Thoracic aorta (tissue), 2 donors: Measurements from ENCODE around the gene RAPSN. TPM values are rescaled to one million over a fixed set of nuclear protein-coding genes. Genes with fewer than 3 reads are reported as not detected.
A peak's percentile ranks its signal among the peaks of the same experiment; 100 is the strongest.

Experiments used
- ATAC-seq: fragments of 150-250 bp; one replicate; pipeline ENCODE4 v1.8.0; 2017; ENCODE audit warnings: low read depth; ENCODE audit not compliant: insufficient number of reproducible peaks, low FRiP score
- DNase-seq: peaks from one replicate; pipeline ENCODE4 v3.0.0-alpha.2; 2020; ENCODE audit warnings: low spot score
- H3K27ac ChIP-seq, 2 donors: fragments of 200-600 bp; sonication (generic); 1 replicate in 1 of 2; 2 replicates in 1 of 2; pipeline ENCODE4 v1.5.1; 2016; ENCODE audit warnings: mild to moderate bottlenecking in 2 of 2, moderate library complexity in 2 of 2
- H3K27me3 ChIP-seq: fragments of 200-600 bp; sonication (generic); replicated peaks from 2 replicates; pipeline ENCODE4 v1.6.0; 2016; ENCODE audit warnings: mild to moderate bottlenecking; ENCODE audit not compliant: insufficient read depth
- H3K36me3 ChIP-seq: fragments of 200-600 bp; sonication (generic); one replicate; pipeline ENCODE4 v1.5.1; 2016
- H3K4me1 ChIP-seq, 2 donors: fragments of 200-600 bp; sonication (generic); 1 replicate in 1 of 2; 2 replicates in 1 of 2; pipeline versions ENCODE4 v1.5.1 to v1.6.0; 2016; ENCODE audit warnings: low read depth in 2 of 2, mild to moderate bottlenecking in 1 of 2; ENCODE audit not compliant: control insufficient read depth in 1 of 2
- H3K4me3 ChIP-seq: fragments of 200-600 bp; sonication (generic); 2 replicates; pipeline ENCODE4 v1.5.1; 2016; ENCODE audit warnings: mild to moderate bottlenecking
- H3K9me3 ChIP-seq: fragments of 200-600 bp; sonication (generic); 2 replicates; pipeline ENCODE4 v1.5.1; 2016
- total RNA-seq, 2 donors: library from RNA; depleted of rRNA; stranded (reverse); fragments of >200 nt; gene quantifications; one replicate each; pipeline versions ENCODE4 v1.1.0 to v1.2.3, GENCODE V29; 2016
- TF ChIP-seq, protein P1 (sequence below): fragments of 200-600 bp; sonication (generic); IDR thresholded peaks from one replicate; pipeline ENCODE4 v1.5.1; 2019; ENCODE audit warnings: antibody characterized with exemption

RAPSN gene
- total RNA-seq, 2 donors from 2014 or later: 0.41 TPM; not detected in 1

DNA sequence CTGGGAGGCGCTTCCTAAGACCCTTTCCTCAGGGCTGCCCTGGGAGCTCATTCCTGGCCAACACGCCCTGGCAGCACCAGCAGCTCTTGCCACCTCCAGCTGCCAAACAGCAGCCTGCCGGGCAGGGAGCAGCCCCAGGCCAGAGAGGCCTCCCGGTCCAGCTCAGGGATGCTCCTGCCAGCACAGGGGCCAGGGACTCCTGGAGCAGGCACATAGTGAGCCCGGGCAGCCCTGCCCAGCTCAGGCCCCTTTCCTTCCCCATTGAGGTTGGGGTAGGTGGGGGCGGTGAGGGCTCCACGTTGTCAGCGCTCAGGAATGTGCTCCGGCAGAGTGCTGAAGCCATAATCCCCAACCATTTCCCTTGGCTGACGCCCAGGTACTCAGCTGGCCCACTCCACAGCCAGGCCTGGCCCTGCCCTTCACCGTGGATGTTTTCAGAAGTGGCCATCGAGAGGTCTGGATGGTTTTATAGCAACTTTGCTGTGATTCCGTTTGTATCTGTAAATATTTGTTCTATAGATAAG is 32.9 kb downstream of the RAPSN start:
- H3K4me3 ChIP-seq: peak overlapping the region; percentile 23
- H3K27me3 ChIP-seq: no peaks in the 10 kb centered on the region
- DNase-seq: peak; percentile 80
- peak; percentile 89 for ATAC-seq
- H3K36me3 ChIP-seq: peaks cover 62% of the 10 kb centered on the region
- TF ChIP-seq, protein P1, sequence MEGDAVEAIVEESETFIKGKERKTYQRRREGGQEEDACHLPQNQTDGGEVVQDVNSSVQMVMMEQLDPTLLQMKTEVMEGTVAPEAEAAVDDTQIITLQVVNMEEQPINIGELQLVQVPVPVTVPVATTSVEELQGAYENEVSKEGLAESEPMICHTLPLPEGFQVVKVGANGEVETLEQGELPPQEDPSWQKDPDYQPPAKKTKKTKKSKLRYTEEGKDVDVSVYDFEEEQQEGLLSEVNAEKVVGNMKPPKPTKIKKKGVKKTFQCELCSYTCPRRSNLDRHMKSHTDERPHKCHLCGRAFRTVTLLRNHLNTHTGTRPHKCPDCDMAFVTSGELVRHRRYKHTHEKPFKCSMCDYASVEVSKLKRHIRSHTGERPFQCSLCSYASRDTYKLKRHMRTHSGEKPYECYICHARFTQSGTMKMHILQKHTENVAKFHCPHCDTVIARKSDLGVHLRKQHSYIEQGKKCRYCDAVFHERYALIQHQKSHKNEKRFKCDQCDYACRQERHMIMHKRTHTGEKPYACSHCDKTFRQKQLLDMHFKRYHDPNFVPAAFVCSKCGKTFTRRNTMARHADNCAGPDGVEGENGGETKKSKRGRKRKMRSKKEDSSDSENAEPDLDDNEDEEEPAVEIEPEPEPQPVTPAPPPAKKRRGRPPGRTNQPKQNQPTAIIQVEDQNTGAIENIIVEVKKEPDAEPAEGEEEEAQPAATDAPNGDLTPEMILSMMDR: no peak
- peak overlapping the region; percentile 85 to 91 for H3K27ac ChIP-seq
- no peaks in the 10 kb centered on the region for H3K9me3 ChIP-seq
- H3K4me1 ChIP-seq: peaks cover 18 to 44% of the 10 kb centered on the region in 2 donors

DNA sequence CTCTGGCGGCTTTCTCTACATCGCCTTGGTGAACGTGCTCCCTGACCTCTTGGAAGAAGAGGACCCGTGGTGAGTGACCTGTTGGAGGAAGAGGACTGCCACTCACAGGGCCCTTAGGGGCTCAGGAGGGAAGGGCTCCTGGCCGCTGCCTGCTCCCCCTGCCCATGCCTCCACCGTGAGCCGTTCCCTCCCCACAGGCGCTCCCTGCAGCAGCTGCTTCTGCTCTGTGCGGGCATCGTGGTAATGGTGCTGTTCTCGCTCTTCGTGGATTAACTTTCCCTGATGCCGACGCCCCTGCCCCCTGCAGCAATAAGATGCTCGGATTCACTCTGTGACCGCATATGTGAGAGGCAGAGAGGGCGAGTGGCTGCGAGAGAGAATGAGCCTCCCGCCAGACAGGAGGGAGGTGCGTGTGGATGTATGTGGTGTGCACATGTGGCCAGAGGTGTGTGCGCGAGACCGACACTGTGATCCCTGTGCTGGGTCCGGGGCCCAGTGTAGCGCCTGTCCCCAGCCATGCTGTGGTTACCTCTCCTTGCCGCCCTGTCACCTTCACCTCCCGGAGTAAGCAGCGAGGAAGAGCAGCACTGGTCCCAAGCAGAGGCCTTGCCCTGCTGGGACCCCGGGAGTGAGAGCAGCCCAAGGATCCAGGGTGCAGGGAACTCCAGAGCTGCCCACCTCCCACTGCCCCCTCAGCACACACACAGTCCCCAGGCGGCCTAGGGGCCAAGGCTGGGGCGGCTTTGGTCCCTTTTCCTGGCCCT is 33.7 kb downstream of the RAPSN start:
- Histone ChIP-seq H3K4me3 (peak overlapping the region; percentile 23), H3K9me3 (no peaks in the 10 kb centered on the region), H3K36me3 (peaks cover 59% of the 10 kb centered on the region), H3K27me3 (no peaks in the 10 kb centered on the region), H3K4me1 (peaks cover 24 to 52% of the 10 kb centered on the region in 2 donors), H3K27ac (peak overlapping the region; percentile 85 to 91)
- DNase-seq (no peak), ATAC-seq (no peak)
- TF ChIP-seq, protein P1: no peak

DNA sequence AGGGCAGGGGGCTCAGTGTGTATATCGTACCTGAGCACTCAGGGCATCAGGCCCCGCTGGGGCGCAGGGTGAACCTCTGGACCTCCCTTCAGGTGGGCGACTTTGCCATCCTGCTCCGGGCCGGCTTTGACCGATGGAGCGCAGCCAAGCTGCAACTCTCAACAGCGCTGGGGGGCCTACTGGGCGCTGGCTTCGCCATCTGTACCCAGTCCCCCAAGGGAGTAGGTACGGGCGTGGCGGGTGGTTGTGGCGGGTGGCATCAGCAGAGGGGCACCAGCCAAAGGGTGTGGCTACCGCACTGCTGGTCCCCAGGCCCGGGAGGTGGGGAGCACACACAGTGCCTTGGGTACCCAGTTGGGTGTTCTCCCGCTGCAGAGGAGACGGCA is 34.3 kb downstream of the RAPSN start:
- DNase-seq: no peak
- ATAC-seq: no peak
- Histone ChIP-seq H3K36me3 (peaks cover 53% of the 10 kb centered on the region), H3K4me3 (no peak overlapping the region), H3K27ac (peak overlapping the region; percentile 20 to 23), H3K4me1 (peaks cover 30 to 58% of the 10 kb centered on the region in 2 donors), H3K9me3 (no peaks in the 10 kb centered on the region), H3K27me3 (no peaks in the 10 kb centered on the region)
- TF ChIP-seq, protein P1: no peak

DNA sequence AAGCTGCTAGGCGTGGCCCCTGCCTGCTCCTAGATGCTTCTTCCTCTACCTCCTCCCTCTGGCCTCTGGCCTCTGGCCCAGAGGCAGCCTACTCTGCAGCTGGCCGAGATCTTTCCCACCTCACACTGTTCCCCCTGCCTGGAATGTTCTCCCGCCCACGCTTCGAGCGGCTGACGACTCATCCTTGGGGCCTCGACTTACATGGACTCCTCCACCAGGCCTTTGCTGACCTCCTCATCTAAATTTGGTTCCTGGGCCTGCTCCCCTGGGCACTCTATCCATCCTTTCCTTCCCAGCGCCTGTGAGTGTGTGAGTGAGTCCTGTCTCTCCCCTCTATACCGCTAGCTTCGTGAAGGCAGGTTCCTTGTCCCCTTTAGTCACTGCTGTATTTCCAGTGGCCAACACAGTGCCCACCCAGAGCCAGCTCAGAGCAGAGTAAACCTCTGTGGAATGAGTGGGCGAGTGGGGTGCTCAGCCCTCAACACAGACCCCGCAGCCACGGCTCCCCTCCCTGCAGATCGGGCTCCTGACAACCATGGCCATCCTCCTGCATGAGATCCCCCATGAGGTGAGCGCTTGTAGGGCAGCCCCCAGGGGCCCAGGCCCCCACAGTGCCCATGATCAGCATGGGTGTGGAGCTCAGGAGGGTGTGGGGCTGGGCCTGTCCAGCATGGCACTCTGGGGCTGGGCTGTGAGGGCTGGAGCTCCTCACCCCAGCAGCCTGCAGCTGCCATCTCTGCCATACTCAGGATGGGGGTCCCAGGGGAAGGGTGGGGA is 34.8 kb downstream of the RAPSN start:
- TF ChIP-seq, protein P1: no peak
- Histone ChIP-seq H3K9me3 (no peaks in the 10 kb centered on the region), H3K27ac (peak overlapping the region; percentile 20 to 23), H3K36me3 (peaks cover 50% of the 10 kb centered on the region), H3K27me3 (no peaks in the 10 kb centered on the region), H3K4me3 (no peak overlapping the region), H3K4me1 (peaks cover 32 to 63% of the 10 kb centered on the region in 2 donors)
- ATAC-seq (no peak), DNase-seq (no peak)

GRCh38 chr11:47413351-47413750 is 35.6 kb downstream of the RAPSN start:
- Histone ChIP-seq H3K9me3 (no peaks in the 10 kb centered on the region), H3K4me3 (no peak overlapping the region), H3K36me3 (peaks cover 43% of the 10 kb centered on the region), H3K27ac (peak overlapping the region; percentile 20 to 23), H3K4me1 (peaks cover 32 to 64% of the 10 kb centered on the region in 2 donors), H3K27me3 (no peaks in the 10 kb centered on the region)
- TF ChIP-seq, protein P1: no peak
- DNase-seq: no peak
- ATAC-seq: no peak
